ENCODE measurements around the gene CEACAM5.

CEACAM5 gene

GRCh38 chr19:41718761-41719160, 10.3 kb downstream of the CEACAM5 start:
- TF ChIP-seq CTCF (IDR thresholded peaks at IDR 0.05; ENCODE audit: low read depth, low read length, missing control alignments): no peak
- in situ Hi-C loops (cut with HindIII; ENCODE audit: low pct_ligation_motif_present, low sequenced_read_pairs): no loop called here
- H3K27me3 ChIP-seq (replicated peaks): no peaks in the 10 kb centered on the region
- no peak for DNase-seq
- no peaks in the 10 kb centered on the region for H3K36me3 ChIP-seq (replicated peaks)
- no peak overlapping the region for H3K27ac ChIP-seq
- no peak overlapping the region for H3K4me3 ChIP-seq (ENCODE audit: low read depth, low read length)

- H3K27me3 ChIP-seq (replicated peaks): no peaks in the 10 kb centered on the region
- in situ Hi-C loops (cut with HindIII; ENCODE audit: low pct_ligation_motif_present, low sequenced_read_pairs): no loop called here
- no peak for TF ChIP-seq CTCF (IDR thresholded peaks at IDR 0.05; ENCODE audit: low read depth, low read length, missing control alignments)
- DNase-seq: no peak
- no peak overlapping the region for H3K4me3 ChIP-seq (ENCODE audit: low read depth, low read length)
- H3K36me3 ChIP-seq (replicated peaks): no peaks in the 10 kb centered on the region
- H3K27ac ChIP-seq: no peak overlapping the region
These were observed 11.7 kb downstream of the CEACAM5 start for GRCh38 chr19:41720103-41720502.

GRCh38 chr19:41726493-41726892, 18.1 kb downstream of the CEACAM5 start:
- TF ChIP-seq CTCF (IDR thresholded peaks at IDR 0.05; ENCODE audit: low read depth, low read length, missing control alignments): no peak
- Histone ChIP-seq H3K27ac (no peak overlapping the region), H3K27me3 (replicated peaks) (no peaks in the 10 kb centered on the region), H3K4me3 (ENCODE audit: low read depth, low read length) (no peak overlapping the region), H3K36me3 (replicated peaks) (no peaks in the 10 kb centered on the region)
- in situ Hi-C loops (cut with HindIII; ENCODE audit: low pct_ligation_motif_present, low sequenced_read_pairs): no loop called here
- DNase-seq: no peak

GRCh38 chr19:41734156-41734555, 25.7 kb downstream of the CEACAM5 start:
- no peak for DNase-seq
- in situ Hi-C loops (cut with HindIII; ENCODE audit: low pct_ligation_motif_present, low sequenced_read_pairs): no loop called here
- Histone ChIP-seq H3K27me3 (replicated peaks) (no peaks in the 10 kb centered on the region), H3K36me3 (replicated peaks) (no peaks in the 10 kb centered on the region), H3K4me3 (ENCODE audit: low read depth, low read length) (no peak overlapping the region), H3K27ac (no peak overlapping the region)
- no peak for TF ChIP-seq CTCF (IDR thresholded peaks at IDR 0.05; ENCODE audit: low read depth, low read length, missing control alignments)

- in situ Hi-C loops (cut with HindIII; ENCODE audit: low pct_ligation_motif_present, low sequenced_read_pairs): no loop called here
These were observed 26.2 kb downstream of the CEACAM5 start for GRCh38 chr19:41734585-41734984.

More at GRCh38 chr19:41734585-41734984, 26.2 kb downstream of the CEACAM5 start:
- H3K4me3 ChIP-seq (ENCODE audit: low read depth, low read length): no peak overlapping the region
- TF ChIP-seq CTCF (IDR thresholded peaks at IDR 0.05; ENCODE audit: low read depth, low read length, missing control alignments): no peak
- DNase-seq: no peak
- H3K36me3 ChIP-seq (replicated peaks): no peaks in the 10 kb centered on the region
- no peak overlapping the region for H3K27ac ChIP-seq
- H3K27me3 ChIP-seq (replicated peaks): no peaks in the 10 kb centered on the region

All from brain microvascular endothelial cell (primary cell).